GM12873 (cell line): ENCODE data around the gene SDK1.

Experiments
- CTCF ChIP-seq: IDR thresholded peaks from 2 replicates; pipeline ENCODE4 v1.5.1; 2012; ENCODE audit warnings: low read depth, mild to moderate bottlenecking, moderate library complexity, low read length, control low read depth; ENCODE audit not compliant: insufficient read depth; ENCODE audit errors: missing control alignments

The SDK1 gene

GRCh38 chr7:4084271-4084670 lies 783.2 kb downstream of the SDK1 start:
- TF ChIP-seq CTCF, result no peak

- TF ChIP-seq CTCF, result no peak
Measured at GRCh38 chr7:4085937-4086691, 785.1 kb downstream of the SDK1 start.

GRCh38 chr7:4086723-4087122 lies 785.7 kb downstream of the SDK1 start:
- TF ChIP-seq CTCF, result no peak

GRCh38 chr7:4091767-4092166 lies 790.7 kb downstream of the SDK1 start:
- TF ChIP-seq CTCF, result no peak

- TF ChIP-seq CTCF, result no peak
Measured at GRCh38 chr7:4093035-4093434, 792.0 kb downstream of the SDK1 start.

- no peak for TF ChIP-seq CTCF
Measured at GRCh38 chr7:4093483-4093882, 792.4 kb downstream of the SDK1 start.

GRCh38 chr7:4097001-4097609 lies 796.1 kb downstream of the SDK1 start:
- TF ChIP-seq CTCF, result no peak
